T-helper 2 cell treated with Interferon-gamma antibody and Interleukin-4, amounts not matched to agents 100 ng/mL and 5 ng/mL, for 36 hours (primary cell): ENCODE measurements around the gene NPR2. TPM values are rescaled to one million over a fixed set of nuclear protein-coding genes. Genes with fewer than 3 reads are reported as not detected.

Experiments used
- intact Hi-C: fragments of 100-400 bp; cut with micrococcal nuclease; formaldehyde crosslinking; loops from one replicate; pipeline ENCODE4 v1.15.1; 2023
- total RNA-seq: library from RNA; stranded (reverse); gene quantifications from 2 replicates; pipeline ENCODE4 v1.2.3, GENCODE V29; 2022

Gene NPR2
- total RNA-seq, 1 donor from 2014 or later: 9.6 TPM

DNA sequence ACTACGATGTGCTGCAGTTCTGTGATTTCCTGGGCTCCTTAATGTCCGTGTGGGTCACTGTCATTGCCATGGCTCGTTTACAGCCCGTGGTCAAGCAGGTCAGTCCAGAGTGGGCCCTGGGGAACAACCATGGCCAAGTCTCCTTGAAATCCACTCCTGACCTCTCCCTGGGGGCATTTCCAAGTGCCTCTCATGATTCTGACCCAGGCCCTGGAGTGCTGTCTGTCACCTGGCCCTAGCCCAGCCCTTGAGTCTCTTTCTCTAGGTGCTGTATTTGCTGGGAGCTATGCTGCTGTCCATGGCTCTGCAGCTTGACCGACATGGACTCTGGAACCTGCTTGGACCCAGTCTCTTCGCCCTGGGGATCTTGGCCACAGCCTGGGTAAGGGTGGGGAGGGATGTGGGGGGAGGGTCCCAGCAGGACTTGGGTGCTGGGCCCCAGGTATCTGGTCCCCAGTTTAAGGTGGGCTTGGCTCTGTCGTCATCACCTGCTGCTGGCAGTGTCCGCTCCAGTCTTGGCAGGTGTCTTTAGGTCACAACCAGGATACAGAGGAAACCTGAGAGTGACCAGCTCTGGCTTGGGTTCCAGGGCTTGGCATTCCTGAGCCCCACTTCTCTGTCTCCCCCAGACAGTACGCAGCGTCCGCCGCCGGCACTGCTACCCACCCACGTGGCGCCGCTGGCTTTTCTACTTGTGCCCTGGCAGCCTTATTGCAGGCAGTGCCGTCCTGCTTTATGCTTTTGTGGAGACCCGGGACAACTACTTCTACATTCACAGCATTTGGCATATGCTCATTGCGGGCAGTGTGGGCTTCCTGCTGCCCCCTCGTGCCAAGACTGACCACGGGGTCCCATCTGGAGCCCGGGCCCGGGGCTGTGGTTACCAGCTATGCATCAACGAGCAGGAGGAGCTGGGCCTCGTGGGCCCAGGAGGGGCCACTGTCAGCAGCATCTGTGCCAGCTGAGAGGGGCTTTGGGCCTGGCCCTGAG is 61.8 kb downstream of the NPR2 start:
- intact Hi-C loops: no loop called here

DNA sequence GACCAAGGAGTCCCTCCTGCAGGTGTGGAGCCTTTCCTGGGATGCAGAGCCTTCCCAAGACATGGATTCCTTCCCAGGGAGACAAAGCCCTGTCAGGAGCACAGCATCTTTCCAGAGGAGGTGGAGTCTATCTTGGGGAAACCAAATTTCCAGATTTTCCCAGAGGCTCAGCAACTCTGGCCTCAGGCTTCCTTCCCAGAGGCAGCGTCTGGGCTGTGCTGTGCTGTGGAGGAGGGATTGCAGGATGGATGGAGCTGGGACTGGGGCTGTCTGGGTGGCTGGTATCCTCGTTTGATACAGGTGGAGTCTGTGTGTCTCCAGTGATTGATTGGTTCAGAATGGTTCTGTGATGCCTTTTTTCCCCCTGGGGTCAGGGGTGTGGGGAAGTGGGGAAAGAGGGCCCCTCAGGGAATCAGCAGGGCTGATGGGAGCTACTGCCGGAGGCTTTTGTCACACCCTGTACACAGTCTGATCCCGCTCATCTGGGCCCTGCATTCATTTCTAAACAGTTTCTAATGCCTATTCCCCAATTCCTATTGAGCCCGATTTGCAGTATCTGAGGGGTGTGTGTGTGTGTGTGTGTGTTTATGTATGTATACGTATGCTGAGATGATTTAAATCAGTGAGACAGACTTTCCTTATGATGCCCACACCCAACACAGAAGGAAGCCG is 62.8 kb downstream of the NPR2 start:
- intact Hi-C loops: no loop called here

DNA sequence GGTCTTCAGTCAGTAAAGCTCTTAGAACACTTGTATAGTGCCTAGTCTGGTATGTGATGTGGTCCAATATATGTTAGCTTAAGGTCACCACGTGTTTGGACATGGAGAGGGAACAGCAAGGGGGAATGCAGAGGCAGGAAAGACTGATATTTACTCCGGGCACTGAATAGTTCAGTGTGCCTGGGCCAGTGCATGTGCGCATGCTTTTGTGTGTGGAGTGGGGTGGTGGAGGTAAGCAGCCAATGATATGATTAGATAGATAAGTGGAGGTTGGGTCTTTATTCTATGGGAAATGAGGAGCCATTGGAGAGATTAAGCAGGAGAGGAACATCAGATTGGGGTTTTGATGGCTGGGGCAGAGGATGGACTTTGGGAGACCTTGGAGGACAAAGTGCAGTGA is 64.8 kb downstream of the NPR2 start:
- intact Hi-C loops: no loop called here

DNA sequence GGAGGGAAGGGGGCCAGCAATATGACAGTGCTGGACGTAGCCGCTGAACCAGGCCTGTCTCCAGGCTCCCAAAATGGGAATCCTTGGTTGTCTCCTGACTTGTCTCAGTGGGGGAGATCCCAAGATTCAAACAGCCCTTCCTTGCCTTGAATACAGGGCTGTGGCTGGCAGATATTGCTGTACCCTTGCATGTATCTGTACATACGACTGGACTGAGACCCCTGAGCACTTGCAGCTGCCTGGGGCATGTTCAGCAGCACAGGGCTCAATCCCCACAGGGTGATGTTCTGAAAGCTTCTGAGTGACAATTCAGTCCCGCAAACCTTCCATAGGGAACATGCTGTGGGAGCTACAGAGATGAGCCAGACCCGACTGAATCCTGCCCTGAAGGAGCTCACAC is 65.5 kb downstream of the NPR2 start:
- intact Hi-C loops: no loop called here

DNA sequence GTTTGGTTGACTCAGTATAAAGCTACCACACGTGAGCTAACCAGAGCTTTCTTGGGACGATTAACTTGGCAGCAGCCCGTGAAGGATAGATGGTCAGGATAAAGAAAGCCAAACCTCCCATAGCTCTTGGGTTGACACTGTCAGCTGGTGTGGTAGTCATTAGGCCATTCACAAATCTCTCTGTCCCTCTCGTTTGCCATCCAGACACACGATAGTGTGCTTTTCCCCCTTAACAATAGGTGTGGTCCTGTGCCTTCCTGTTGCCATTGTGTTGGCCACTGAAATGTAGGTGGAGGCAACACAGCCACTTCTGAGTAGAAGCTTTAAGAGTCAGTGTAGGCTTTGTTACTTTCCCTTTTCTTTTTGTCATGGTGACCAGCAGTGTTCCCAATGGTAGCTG is 67.1 kb downstream of the NPR2 start:
- intact Hi-C loops: no loop called here

Other genes starting within 250 kb of the NPR2 start
- 30.0 and 33.1 TPM in 2 replicates for gene TESK1, start 186.3 kb upstream of the NPR2 start, total RNA-seq
- gene CD72, start 173.2 kb upstream of the NPR2 start, total RNA-seq: 7.0 and 7.3 TPM in 2 replicates
- gene SIT1, start 140.7 kb upstream of the NPR2 start, total RNA-seq: 198 and 205 TPM in 2 replicates
- gene RMRP, start 133.6 kb upstream of the NPR2 start, total RNA-seq: 5,282 and 6,266 TPM in 2 replicates
- gene CCDC107, start 133.3 kb upstream of the NPR2 start, total RNA-seq: 25.6 and 27.2 TPM in 2 replicates
- gene ARHGEF39, start 126.4 kb upstream of the NPR2 start, total RNA-seq: 14.7 and 15.4 TPM in 2 replicates
- 0.27 and 0.30 TPM in 2 replicates for gene CA9, start 117.7 kb upstream of the NPR2 start, total RNA-seq
- gene TPM2, start 101.7 kb upstream of the NPR2 start, total RNA-seq: 5.9 and 6.0 TPM in 2 replicates
- gene TLN1, start 59.4 kb upstream of the NPR2 start, total RNA-seq: 360 and 382 TPM in 2 replicates
- gene CREB3, start 58.9 kb upstream of the NPR2 start, total RNA-seq: 18.0 and 19.9 TPM in 2 replicates
- 54.1 and 62.3 TPM in 2 replicates for gene GBA2, start 42.4 kb upstream of the NPR2 start, total RNA-seq
- 22.8 and 23.3 TPM in 2 replicates for gene RGP1, start 42.3 kb upstream of the NPR2 start, total RNA-seq
- 0.55 TPM in 1 of 2 replicates, not detected in the other for gene MSMP, start 37.3 kb upstream of the NPR2 start, total RNA-seq
- 0.95 and 1.4 TPM in 2 replicates for gene SPAG8, start 20.7 kb downstream of the NPR2 start, total RNA-seq
- 55.0 and 55.7 TPM in 2 replicates for gene HINT2, start 23.5 kb downstream of the NPR2 start, total RNA-seq
- not detected in 2 replicates for gene FAM221B, start 37.1 kb downstream of the NPR2 start, total RNA-seq
- 1.7 and 2.6 TPM in 2 replicates for gene TMEM8B, start 37.6 kb downstream of the NPR2 start, total RNA-seq
- gene OR13J1, start 78.8 kb downstream of the NPR2 start, total RNA-seq: not detected in 2 replicates
- gene HRCT1, start 114.6 kb downstream of the NPR2 start, total RNA-seq: not detected in 2 replicates
- not detected in 2 replicates for gene SPAAR, start 117.9 kb downstream of the NPR2 start, total RNA-seq
- gene OR2S2, start 166.6 kb downstream of the NPR2 start, total RNA-seq: not detected in 2 replicates
- gene RECK, start 245.3 kb downstream of the NPR2 start, total RNA-seq: 6.6 TPM in 2 replicates